CD14-positive monocyte (primary cell): ENCODE measurements around the gene RAPGEFL1. TPM values are rescaled to one million over a fixed set of nuclear protein-coding genes. Genes with fewer than 3 reads are reported as not detected.
"Not testable (repeated sequence)": the region's sequence is repeated elsewhere in the genome, so short reads cannot be mapped to it uniquely, and the experiment has no call there.

Experiments
- DNase-seq, 3 donors: peaks; one replicate each; pipeline ENCODE4 v3.0.0-alpha.2; 2011 to 2022
- H2AFZ ChIP-seq: 2 replicates; pipeline ENCODE4 v1.6.0; 2012; ENCODE audit warnings: mild to moderate bottlenecking, low read depth, low read length, inconsistent platforms; ENCODE audit not compliant: insufficient read depth, poor library complexity, severe bottlenecking
- H3K27ac ChIP-seq, 2 donors: 1 replicate in 1 of 2; 2 replicates in 1 of 2; pipeline ENCODE4 v1.5.1; 2012 to 2013; ENCODE audit warnings: low read length in 2 of 2, control low read depth in 1 of 2, inconsistent platforms in 1 of 2, low read depth in 1 of 2, mild to moderate bottlenecking in 1 of 2
- H3K27me3 ChIP-seq, 2 donors: one replicate each; pipeline versions ENCODE4 v1.6.0 to v1.6.1; 2011 to 2013; ENCODE audit warnings: low read length in 2 of 2; ENCODE audit not compliant: control insufficient read depth in 2 of 2, insufficient read depth in 2 of 2
- H3K36me3 ChIP-seq, 2 donors: replicated peaks in 1 of 2; 1 replicate in 1 of 2; 2 replicates in 1 of 2; pipeline versions ENCODE4 v1.5.1 to v1.6.1; 2012 to 2013; ENCODE audit warnings: low read length in 2 of 2, control low read depth in 1 of 2, inconsistent platforms in 1 of 2, mild to moderate bottlenecking in 1 of 2; ENCODE audit not compliant: insufficient read depth in 2 of 2, control insufficient read depth in 1 of 2
- H3K4me1 ChIP-seq, 2 donors: 1 replicate in 1 of 2; 2 replicates in 1 of 2; pipeline versions ENCODE4 v1.5.1 to v1.6.1; 2012 to 2013; ENCODE audit warnings: low read length in 2 of 2, control low read depth in 1 of 2, inconsistent platforms in 1 of 2, mild to moderate bottlenecking in 1 of 2, moderate library complexity in 1 of 2; ENCODE audit not compliant: insufficient read depth in 2 of 2, control insufficient read depth in 1 of 2
- H3K4me2 ChIP-seq: replicated peaks from 2 replicates; pipeline ENCODE3; 2012; ENCODE audit warnings: low read length, moderate library complexity, mild to moderate bottlenecking; ENCODE audit not compliant: poor library complexity, severe bottlenecking; ENCODE audit errors: extremely low read depth
- H3K4me3 ChIP-seq, 3 experiments: fragments of 200-600 bp in 1 of 3; sonication (generic) in 1 of 3; replicated peaks in 1 of 3; 1 replicate in 2 of 3; 2 replicates in 1 of 3; pipeline ENCODE4 v1.5.1; 2011 to 2013; ENCODE audit warnings: low read length in 3 of 3, mild to moderate bottlenecking in 3 of 3, control low read depth in 2 of 3, low read depth in 2 of 3, inconsistent platforms in 1 of 3, moderate library complexity in 1 of 3
- H3K79me2 ChIP-seq: 2 replicates; pipeline ENCODE4 v1.6.0; 2012; ENCODE audit warnings: mild to moderate bottlenecking, control low read depth, inconsistent platforms, low read length, moderate library complexity; ENCODE audit not compliant: insufficient read depth
- H3K9ac ChIP-seq: 2 replicates; pipeline ENCODE4 v1.6.0; 2017; ENCODE audit warnings: low read length, mild to moderate bottlenecking; ENCODE audit not compliant: insufficient read depth, poor library complexity, severe bottlenecking
- H3K9me3 ChIP-seq, 2 donors: replicated peaks in 1 of 2; 1 replicate in 1 of 2; 2 replicates in 1 of 2; pipeline versions ENCODE4 v1.5.1 to v1.6.1; 2012 to 2013; ENCODE audit warnings: low read length in 2 of 2, control low read depth in 1 of 2; ENCODE audit not compliant: control insufficient read depth in 1 of 2, insufficient read depth in 1 of 2
- H4K20me1 ChIP-seq: 2 replicates; pipeline ENCODE4 v1.6.0; 2012; ENCODE audit warnings: mild to moderate bottlenecking, low read length, control low read depth, moderate library complexity; ENCODE audit not compliant: insufficient read depth
- H3K27ac Mint-ChIP-seq, 7 donors: one replicate each; pipeline ENCODE4 v1.8.0; 2020; ENCODE audit warnings: mild to moderate bottlenecking in 7 of 7, mixed read lengths in 7 of 7, moderate library complexity in 6 of 7, inconsistent platforms in 2 of 7
- H3K27me3 Mint-ChIP-seq, 3 donors: one replicate each; pipeline ENCODE4 v1.8.0; 2021 to 2022; ENCODE audit warnings: low read depth in 3 of 3, mild to moderate bottlenecking in 3 of 3, mixed read lengths in 3 of 3, moderate library complexity in 3 of 3, inconsistent platforms in 1 of 3
- H3K36me3 Mint-ChIP-seq, 2 donors: one replicate each; pipeline ENCODE4 v1.8.0; 2020; ENCODE audit warnings: mixed read lengths in 2 of 2, inconsistent platforms in 1 of 2, mild to moderate bottlenecking in 1 of 2
- H3K4me1 Mint-ChIP-seq: one replicate; pipeline ENCODE4 v1.8.0; 2020; ENCODE audit warnings: mild to moderate bottlenecking, mixed read lengths
- H3K4me3 Mint-ChIP-seq, 2 donors: one replicate each; pipeline ENCODE4 v1.8.0; 2020; ENCODE audit warnings: mild to moderate bottlenecking in 2 of 2, mixed read lengths in 2 of 2, moderate library complexity in 1 of 2
- H3K9me3 Mint-ChIP-seq, 7 donors: one replicate each; pipeline ENCODE4 v1.8.0; 2020 to 2022; ENCODE audit warnings: mixed read lengths in 7 of 7, mild to moderate bottlenecking in 6 of 7, moderate library complexity in 6 of 7, inconsistent platforms in 2 of 7
- WGBS: methylation state at CpG from one replicate; pipeline ENCODE4 v1.1.5; 2013; ENCODE audit warnings: missing lambda C conversion rate; ENCODE audit not compliant: insufficient coverage; 5-methylcytosine and 5-hydroxymethylcytosine counted together
- intact Hi-C, 2 donors: fragments of 100-400 bp; cut with micrococcal nuclease; formaldehyde crosslinking; loops; one replicate each; pipeline versions ENCODE4 v1.15.0 to v1.15.1; 2023
- polyA plus RNA-seq, 3 donors: library from polyadenylated mRNA; depleted of rRNA in 1 of 3; unstranded in 2 of 3; stranded (reverse) in 1 of 3; fragments of 300-500 nt in 2 of 3; fragments of >200 nt in 1 of 3; fragmentation: Illumina TruSeq in 2 of 3; gene quantifications; 1 replicate in 2 of 3; 2 replicates in 1 of 3; pipeline ENCODE4 v1.2.3, GENCODE V29; 2012 to 2021
- TF ChIP-seq, protein P1 (sequence below): fragments of 200-600 bp; IDR thresholded peaks from one replicate; pipeline ENCODE4 v1.8.0; 2022; ENCODE audit warnings: antibody characterized with exemption, mild to moderate bottlenecking

The RAPGEFL1 gene
- polyA plus RNA-seq, 3 donors: 0.09 to 6.1 (median 0.10) TPM

DNA sequence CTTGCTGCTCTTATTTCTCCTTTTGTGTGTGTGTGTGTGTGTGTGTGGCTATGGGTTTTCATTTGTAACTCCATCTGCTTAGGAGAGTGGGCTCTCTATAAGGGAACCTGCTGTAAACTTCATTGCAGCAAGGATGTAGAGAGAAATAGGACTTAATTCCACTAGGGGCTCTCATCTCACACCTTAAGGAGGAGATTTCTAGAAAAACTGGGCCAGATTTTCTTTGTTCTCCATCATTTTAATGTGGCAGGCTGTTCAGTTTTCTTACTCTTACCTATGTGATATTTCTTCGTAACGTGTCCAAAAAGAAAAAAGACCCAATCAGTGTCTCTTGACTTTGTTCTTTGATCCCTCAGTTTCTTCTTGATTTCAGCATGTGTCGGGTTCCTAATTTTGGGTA is 41.5 kb upstream of the RAPGEFL1 start:
- no peak overlapping the region for H3K4me3 Mint-ChIP-seq
- peak overlapping the region in 1 of 2 donors; percentile 57 for H3K27ac ChIP-seq

DNA sequence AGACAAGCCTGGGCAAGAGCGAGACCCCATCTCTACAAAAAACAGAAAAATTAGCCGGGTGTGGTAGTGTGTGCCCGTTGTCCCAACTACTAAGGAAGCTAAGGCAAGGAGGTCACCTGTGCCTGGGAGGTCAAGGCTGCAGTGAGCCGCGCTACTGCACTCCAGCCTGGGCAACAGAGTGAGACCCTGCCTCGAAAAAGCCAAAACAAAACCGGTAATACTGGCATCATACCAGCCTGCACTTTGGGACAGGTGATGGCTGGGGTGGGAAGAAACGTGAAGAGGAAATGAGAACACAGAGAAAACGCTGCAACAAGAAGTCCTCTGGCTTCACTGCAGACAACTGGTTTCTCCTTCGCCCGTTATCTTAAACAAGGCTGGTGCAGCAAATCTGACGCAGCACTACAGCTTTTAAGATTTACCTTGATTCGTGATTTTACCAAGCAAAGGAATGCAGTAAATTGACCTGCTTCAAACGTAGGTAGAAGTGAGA is 37.7 kb upstream of the RAPGEFL1 start:
- H4K20me1 ChIP-seq: no peaks in the 10 kb centered on the region
- intact Hi-C loops: no loop called here
- H3K9me3 ChIP-seq: no peaks in the 10 kb centered on the region
- Mint-ChIP-seq H3K4me1 (peaks cover 39% of the 10 kb centered on the region), H3K36me3 (peaks cover 34 to 52% of the 10 kb centered on the region in 2 donors), H3K4me3 (peak overlapping the region; percentile 86 to 91), H3K9me3 (no peaks in the 10 kb centered on the region), H3K27me3 (peaks cover 0 to 5% (median 0%) of the 10 kb centered on the region in 3 donors), H3K27ac (peak overlapping the region; percentile 94 to 100 (median 98))
- peak overlapping the region; percentile 61 to 91 (median 82) for H3K4me3 ChIP-seq
- H3K27me3 ChIP-seq: no peaks in the 10 kb centered on the region
- H3K27ac ChIP-seq: peak overlapping the region; percentile 78 to 93
- H3K4me2 ChIP-seq: peak overlapping the region; percentile 74
- H3K79me2 ChIP-seq: peaks cover 59% of the 10 kb centered on the region
- peak overlapping the region; percentile 80 for H2AFZ ChIP-seq
- H3K36me3 ChIP-seq: peaks cover 16 to 43% of the 10 kb centered on the region in 2 donors
- H3K4me1 ChIP-seq: peaks cover 34 to 40% of the 10 kb centered on the region in 2 donors
- TF ChIP-seq, protein P1, sequence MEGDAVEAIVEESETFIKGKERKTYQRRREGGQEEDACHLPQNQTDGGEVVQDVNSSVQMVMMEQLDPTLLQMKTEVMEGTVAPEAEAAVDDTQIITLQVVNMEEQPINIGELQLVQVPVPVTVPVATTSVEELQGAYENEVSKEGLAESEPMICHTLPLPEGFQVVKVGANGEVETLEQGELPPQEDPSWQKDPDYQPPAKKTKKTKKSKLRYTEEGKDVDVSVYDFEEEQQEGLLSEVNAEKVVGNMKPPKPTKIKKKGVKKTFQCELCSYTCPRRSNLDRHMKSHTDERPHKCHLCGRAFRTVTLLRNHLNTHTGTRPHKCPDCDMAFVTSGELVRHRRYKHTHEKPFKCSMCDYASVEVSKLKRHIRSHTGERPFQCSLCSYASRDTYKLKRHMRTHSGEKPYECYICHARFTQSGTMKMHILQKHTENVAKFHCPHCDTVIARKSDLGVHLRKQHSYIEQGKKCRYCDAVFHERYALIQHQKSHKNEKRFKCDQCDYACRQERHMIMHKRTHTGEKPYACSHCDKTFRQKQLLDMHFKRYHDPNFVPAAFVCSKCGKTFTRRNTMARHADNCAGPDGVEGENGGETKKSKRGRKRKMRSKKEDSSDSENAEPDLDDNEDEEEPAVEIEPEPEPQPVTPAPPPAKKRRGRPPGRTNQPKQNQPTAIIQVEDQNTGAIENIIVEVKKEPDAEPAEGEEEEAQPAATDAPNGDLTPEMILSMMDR: no peak
- H3K9ac ChIP-seq: peak overlapping the region; percentile 83
- DNase-seq: no peak
- 19% methylated on average over 13 of the region's 14 CpGs for WGBS

More for the DNA sequence above, 41.5 kb upstream of the RAPGEFL1 start:
- Mint-ChIP-seq H3K36me3 (peaks cover 52 to 70% of the 10 kb centered on the region in 2 donors), H3K9me3 (no peaks in the 10 kb centered on the region), H3K4me1 (peaks cover 37% of the 10 kb centered on the region), H3K27ac (peak overlapping the region; percentile 64 to 87 (median 75)), H3K27me3 (peaks cover 0 to 5% (median 0%) of the 10 kb centered on the region in 3 donors)
- H2AFZ ChIP-seq: no peak overlapping the region
- TF ChIP-seq, protein P1: no peak
- H4K20me1 ChIP-seq: no peaks in the 10 kb centered on the region
- H3K9ac ChIP-seq: no peak overlapping the region
- no peak overlapping the region for H3K4me2 ChIP-seq
- H3K79me2 ChIP-seq: peaks cover 70% of the 10 kb centered on the region
- no peaks in the 10 kb centered on the region for H3K9me3 ChIP-seq
- H3K27me3 ChIP-seq: no peaks in the 10 kb centered on the region
- DNase-seq: no peak
- WGBS: 100% methylated on average over 2 of the region's 3 CpGs
- intact Hi-C loops: no loop called here
- H3K4me1 ChIP-seq: peaks cover 38 to 43% of the 10 kb centered on the region in 2 donors
- peaks cover 37 to 50% of the 10 kb centered on the region in 2 donors for H3K36me3 ChIP-seq
- no peak overlapping the region for H3K4me3 ChIP-seq

DNA sequence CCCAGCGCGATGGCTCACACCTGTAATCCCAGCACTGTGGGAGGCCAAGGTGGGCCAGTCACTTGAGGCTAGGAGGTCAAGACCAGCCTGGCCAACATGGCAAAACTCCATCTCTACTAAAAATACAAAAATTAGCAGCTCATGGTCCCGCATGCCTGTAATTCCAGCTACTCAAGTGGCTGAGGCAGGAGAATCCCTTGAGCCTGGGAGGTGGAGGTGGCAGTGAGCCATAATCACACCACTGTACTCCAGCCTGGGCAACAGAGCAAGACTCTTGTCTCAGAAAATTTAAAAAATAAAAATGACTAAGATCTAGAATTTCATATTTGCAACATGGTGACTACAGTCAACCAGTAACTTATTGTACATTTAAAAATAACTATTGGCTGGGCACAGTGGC is 34.1 kb upstream of the RAPGEFL1 start:
- H3K27ac ChIP-seq, H3K9me3 Mint-ChIP-seq, H2AFZ ChIP-seq, H3K9ac ChIP-seq, intact Hi-C loops, H3K4me3 Mint-ChIP-seq, H3K4me2 ChIP-seq, H3K4me3 ChIP-seq, H3K27me3 ChIP-seq, H3K9me3 ChIP-seq, DNase-seq, H3K27me3 Mint-ChIP-seq: not testable (repeated sequence)
- Histone ChIP-seq H3K79me2 (peaks cover 60% of the 10 kb centered on the region), H3K4me1 (peaks cover 19 to 21% of the 10 kb centered on the region in 2 donors), H4K20me1 (peaks cover 16% of the 10 kb centered on the region), H3K36me3 (peaks cover 12 to 42% of the 10 kb centered on the region in 2 donors)
- peaks cover 31% of the 10 kb centered on the region for H3K4me1 Mint-ChIP-seq
- peaks cover 31 to 46% of the 10 kb centered on the region in 2 donors for H3K36me3 Mint-ChIP-seq
- 100% methylated on average over 2 of the region's 3 CpGs for WGBS
- H3K27ac Mint-ChIP-seq: peak overlapping the region in 1 of 7 donors; percentile 41
